Measurements from ENCODE around the gene NFE2L1.

- TF ChIP-seq, protein P1, sequence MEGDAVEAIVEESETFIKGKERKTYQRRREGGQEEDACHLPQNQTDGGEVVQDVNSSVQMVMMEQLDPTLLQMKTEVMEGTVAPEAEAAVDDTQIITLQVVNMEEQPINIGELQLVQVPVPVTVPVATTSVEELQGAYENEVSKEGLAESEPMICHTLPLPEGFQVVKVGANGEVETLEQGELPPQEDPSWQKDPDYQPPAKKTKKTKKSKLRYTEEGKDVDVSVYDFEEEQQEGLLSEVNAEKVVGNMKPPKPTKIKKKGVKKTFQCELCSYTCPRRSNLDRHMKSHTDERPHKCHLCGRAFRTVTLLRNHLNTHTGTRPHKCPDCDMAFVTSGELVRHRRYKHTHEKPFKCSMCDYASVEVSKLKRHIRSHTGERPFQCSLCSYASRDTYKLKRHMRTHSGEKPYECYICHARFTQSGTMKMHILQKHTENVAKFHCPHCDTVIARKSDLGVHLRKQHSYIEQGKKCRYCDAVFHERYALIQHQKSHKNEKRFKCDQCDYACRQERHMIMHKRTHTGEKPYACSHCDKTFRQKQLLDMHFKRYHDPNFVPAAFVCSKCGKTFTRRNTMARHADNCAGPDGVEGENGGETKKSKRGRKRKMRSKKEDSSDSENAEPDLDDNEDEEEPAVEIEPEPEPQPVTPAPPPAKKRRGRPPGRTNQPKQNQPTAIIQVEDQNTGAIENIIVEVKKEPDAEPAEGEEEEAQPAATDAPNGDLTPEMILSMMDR (IDR thresholded peaks at IDR 0.05), result no peak
- TF ChIP-seq EP300 (IDR thresholded peaks at IDR 0.05), result no peak
Measured at GRCh38 chr17:48003417-48004151, 44.6 kb upstream of the NFE2L1 start.
